Measurements from ENCODE around the gene NKIRAS2.

Gene NKIRAS2

GRCh38 chr17:42047343-42047742 is 27.5 kb downstream of the NKIRAS2 start:
- TF ChIP-seq CTCF (IDR thresholded peaks at IDR 0.05; ENCODE audit: borderline replicate concordance, control extremely low read depth, extremely low read depth, insufficient read depth, missing control alignments): no peak
- no peak for DNase-seq (ENCODE audit: low spot score)
- in situ Hi-C loops (cut with MboI; ENCODE audit: low sequenced_read_pairs, unreplicated experiment): no loop called here

- no peak for TF ChIP-seq CTCF (IDR thresholded peaks at IDR 0.05; ENCODE audit: borderline replicate concordance, control extremely low read depth, extremely low read depth, insufficient read depth, missing control alignments)
- in situ Hi-C loops (cut with MboI; ENCODE audit: low sequenced_read_pairs, unreplicated experiment): no loop called here
- no peak for DNase-seq (ENCODE audit: low spot score)
Measured at GRCh38 chr17:42049834-42050392, 30.0 kb downstream of the NKIRAS2 start.

- in situ Hi-C loops (cut with MboI; ENCODE audit: low sequenced_read_pairs, unreplicated experiment): no loop called here
- peak; percentile 71 for TF ChIP-seq CTCF (IDR thresholded peaks at IDR 0.05; ENCODE audit: borderline replicate concordance, control extremely low read depth, extremely low read depth, insufficient read depth, missing control alignments)
- peak; percentile 87 for DNase-seq (ENCODE audit: low spot score)
Measured at GRCh38 chr17:42050393-42051012, 30.6 kb downstream of the NKIRAS2 start, which contains the start of gene C17orf113. TSS of gene C17orf113 (minus strand) at chr17:42050601. CDS start at chr17:42043376, 7,225 bp downstream.

GRCh38 chr17:42051013-42051400 is 31.1 kb downstream of the NKIRAS2 start:
- DNase-seq (ENCODE audit: low spot score): no peak
- TF ChIP-seq CTCF (IDR thresholded peaks at IDR 0.05; ENCODE audit: borderline replicate concordance, control extremely low read depth, extremely low read depth, insufficient read depth, missing control alignments): no peak
- in situ Hi-C loops (cut with MboI; ENCODE audit: low sequenced_read_pairs, unreplicated experiment): no loop called here

GRCh38 chr17:42051645-42052044 is 31.8 kb downstream of the NKIRAS2 start:
- in situ Hi-C loops (cut with MboI; ENCODE audit: low sequenced_read_pairs, unreplicated experiment): no loop called here
- TF ChIP-seq CTCF (IDR thresholded peaks at IDR 0.05; ENCODE audit: borderline replicate concordance, control extremely low read depth, extremely low read depth, insufficient read depth, missing control alignments): no peak
- DNase-seq (ENCODE audit: low spot score): no peak

GRCh38 chr17:42052346-42052877 is 32.5 kb downstream of the NKIRAS2 start:
- in situ Hi-C loops (cut with MboI; ENCODE audit: low sequenced_read_pairs, unreplicated experiment): no loop called here
- DNase-seq (ENCODE audit: low spot score): no peak
- no peak for TF ChIP-seq CTCF (IDR thresholded peaks at IDR 0.05; ENCODE audit: borderline replicate concordance, control extremely low read depth, extremely low read depth, insufficient read depth, missing control alignments)

Measured in GM13976 (cell line).